HFF-Myc (cell line): ENCODE results near the gene TMEM138.

Source experiments
- DNase-seq: peaks from one replicate; pipeline ENCODE4 v3.0.0-alpha.2; 2011; ENCODE audit warnings: low read depth; ENCODE audit errors: extremely low read depth
- H3K4me3 ChIP-seq: replicated peaks from 2 replicates; pipeline ENCODE4 v1.5.1; 2011; ENCODE audit warnings: low read depth, mild to moderate bottlenecking, control low read depth, low read length
- TF ChIP-seq, protein P1 (sequence below): IDR thresholded peaks from 2 replicates; pipeline ENCODE4 v1.5.1; 2012; ENCODE audit warnings: mild to moderate bottlenecking, low read depth, low read length, control low read depth; ENCODE audit errors: missing control alignments

The TMEM138 gene

DNA sequence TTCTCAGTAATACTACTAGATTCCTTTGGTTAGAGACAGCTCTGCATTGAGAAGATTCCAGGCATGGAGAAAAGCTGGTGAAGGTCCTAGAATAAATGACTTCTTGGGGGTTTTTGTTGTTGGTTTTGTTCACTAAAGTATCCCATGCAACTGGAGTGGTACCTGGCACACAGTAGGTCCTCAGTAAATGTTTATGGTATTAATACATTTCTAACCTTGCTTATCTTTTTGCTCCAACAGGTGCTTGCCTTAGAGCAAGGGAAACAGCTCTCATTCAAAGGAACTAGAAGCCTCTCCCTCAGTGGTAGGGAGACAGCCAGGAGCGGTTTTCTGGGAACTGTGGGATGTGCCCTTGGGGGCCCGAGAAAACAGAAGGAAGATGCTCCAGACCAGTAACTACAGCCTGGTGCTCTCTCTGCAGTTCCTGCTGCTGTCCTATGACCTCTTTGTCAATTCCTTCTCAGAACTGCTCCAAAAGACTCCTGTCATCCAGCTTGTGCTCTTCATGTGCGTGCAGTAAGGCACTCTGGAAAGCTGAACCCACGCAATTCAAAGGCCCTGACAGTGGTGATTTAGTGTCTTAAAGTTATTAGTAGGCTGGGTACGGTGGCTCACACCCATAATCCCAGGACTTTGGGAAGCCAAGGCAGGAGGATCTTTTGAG lies 2.0 kb downstream of the TMEM138 start:
- TF ChIP-seq, protein P1, sequence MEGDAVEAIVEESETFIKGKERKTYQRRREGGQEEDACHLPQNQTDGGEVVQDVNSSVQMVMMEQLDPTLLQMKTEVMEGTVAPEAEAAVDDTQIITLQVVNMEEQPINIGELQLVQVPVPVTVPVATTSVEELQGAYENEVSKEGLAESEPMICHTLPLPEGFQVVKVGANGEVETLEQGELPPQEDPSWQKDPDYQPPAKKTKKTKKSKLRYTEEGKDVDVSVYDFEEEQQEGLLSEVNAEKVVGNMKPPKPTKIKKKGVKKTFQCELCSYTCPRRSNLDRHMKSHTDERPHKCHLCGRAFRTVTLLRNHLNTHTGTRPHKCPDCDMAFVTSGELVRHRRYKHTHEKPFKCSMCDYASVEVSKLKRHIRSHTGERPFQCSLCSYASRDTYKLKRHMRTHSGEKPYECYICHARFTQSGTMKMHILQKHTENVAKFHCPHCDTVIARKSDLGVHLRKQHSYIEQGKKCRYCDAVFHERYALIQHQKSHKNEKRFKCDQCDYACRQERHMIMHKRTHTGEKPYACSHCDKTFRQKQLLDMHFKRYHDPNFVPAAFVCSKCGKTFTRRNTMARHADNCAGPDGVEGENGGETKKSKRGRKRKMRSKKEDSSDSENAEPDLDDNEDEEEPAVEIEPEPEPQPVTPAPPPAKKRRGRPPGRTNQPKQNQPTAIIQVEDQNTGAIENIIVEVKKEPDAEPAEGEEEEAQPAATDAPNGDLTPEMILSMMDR, result no peak
- H3K4me3 ChIP-seq, result no peak overlapping the region

DNA sequence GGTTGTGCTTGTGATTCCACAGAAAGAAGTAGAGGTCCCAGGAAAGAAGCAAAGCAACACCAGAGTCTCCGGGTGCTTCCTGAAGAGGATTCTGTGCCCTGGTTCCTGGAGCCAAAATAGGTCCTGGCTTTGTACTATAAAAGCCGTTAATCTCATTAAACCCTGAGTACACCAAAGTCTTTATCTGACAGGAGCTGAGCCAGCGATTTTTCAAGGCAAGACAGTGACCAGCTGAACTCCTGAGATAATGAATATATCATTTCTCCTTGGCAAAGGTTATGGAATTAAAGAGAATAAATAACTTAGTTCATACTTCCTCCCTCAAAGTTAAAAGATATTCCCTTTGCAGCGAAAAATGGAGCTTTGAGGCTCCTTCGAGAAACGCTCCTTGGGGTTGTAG lies 5.2 kb downstream of the TMEM138 start:
- no peak for DNase-seq
- TF ChIP-seq, protein P1, result no peak
- H3K4me3 ChIP-seq, result no peak overlapping the region

More for the DNA sequence above, 2.0 kb downstream of the TMEM138 start:
- no peak for DNase-seq

DNA sequence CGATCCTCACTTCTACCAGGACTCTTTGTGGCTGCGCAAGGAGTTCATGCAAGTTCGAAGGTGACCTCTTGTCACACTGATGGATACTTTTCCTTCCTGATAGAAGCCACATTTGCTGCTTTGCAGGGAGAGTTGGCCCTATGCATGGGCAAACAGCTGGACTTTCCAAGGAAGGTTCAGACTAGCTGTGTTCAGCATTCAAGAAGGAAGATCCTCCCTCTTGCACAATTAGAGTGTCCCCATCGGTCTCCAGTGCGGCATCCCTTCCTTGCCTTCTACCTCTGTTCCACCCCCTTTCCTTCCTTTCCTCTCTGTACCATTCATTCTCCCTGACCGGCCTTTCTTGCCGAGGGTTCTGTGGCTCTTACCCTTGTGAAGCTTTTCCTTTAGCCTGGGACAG lies 6.5 kb downstream of the TMEM138 start:
- no peak overlapping the region for H3K4me3 ChIP-seq
- TF ChIP-seq, protein P1, result no peak
- no peak for DNase-seq

DNA sequence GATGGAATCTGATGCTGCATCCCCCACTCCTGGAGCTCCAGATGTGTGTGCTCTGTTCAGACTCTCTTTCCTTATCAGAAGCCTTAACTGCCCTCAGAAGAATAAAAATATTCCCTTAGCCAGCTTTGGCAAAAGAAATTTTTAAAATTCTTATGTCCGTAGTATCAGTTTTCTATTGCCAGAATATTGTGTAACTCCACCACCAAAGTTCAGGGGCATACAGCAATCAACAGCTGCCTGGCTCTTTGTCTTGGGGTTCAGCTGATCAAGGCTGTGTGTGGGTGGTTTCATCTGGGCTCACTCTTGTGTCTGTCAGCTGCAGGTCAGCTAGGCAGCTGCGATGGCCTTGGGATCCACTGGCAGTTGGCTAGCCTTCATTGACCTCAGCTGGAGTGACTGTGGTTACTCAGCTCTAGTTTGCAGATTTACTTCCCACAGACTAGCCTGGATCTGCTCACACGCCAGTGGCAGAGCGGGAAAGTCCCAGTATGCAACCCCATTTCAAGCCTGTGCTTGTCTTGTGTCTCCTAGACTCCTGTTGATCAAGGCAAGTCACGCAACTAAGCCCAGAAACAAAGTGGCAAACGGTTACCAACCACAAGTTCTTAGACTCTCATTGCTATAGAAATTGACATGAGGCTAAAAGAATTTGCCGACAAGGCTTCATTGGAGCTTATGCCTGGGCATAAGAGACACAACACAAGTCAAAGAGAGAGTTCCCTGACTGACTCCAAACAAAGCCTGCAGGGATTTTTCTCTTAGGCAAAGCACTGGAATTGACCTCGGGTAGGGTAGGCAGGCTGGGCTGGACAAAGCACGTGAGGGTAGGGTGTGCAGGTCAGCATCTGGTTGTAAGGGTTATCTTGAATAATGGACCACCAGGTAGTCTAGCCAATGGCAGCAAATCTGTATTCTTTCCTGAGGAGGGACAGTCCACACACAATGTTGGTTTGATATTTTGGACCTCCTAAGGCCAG lies 7.5 kb downstream of the TMEM138 start:
- TF ChIP-seq, protein P1, result no peak
- DNase-seq, result no peak
- H3K4me3 ChIP-seq, result no peak overlapping the region

DNA sequence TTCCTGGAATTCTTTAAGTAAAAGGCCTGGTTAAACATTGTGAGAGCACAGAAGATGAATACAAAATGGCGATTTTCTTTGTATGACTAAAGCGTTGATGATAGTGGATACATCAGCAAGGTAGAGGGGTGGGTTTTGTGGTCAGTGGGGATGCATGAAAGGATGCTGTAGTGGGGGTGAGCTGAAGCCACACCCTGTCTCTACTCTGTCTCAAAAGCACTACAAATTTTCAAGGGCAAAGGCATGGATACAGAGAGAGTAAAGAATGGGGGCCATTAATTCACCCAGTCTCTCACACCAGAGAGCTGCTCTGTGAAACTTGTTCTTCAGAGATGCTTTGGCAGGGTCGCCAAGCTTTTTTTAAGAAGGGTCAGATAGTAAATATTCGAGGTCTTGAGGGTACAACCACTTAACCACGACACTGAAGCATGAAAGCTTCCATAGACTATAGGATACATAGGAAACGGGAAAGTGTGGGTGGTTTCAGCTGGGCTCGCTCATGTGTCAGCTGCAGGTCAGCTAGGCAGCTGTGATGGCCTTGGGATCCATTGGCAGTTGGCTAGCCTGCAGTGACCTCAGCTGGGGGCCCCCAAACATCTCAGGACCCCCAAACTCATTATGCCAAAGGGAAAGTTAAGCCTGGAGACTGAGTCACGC lies 8.3 kb downstream of the TMEM138 start:
- no peak for DNase-seq
- TF ChIP-seq, protein P1, result no peak
- no peak overlapping the region for H3K4me3 ChIP-seq

DNA sequence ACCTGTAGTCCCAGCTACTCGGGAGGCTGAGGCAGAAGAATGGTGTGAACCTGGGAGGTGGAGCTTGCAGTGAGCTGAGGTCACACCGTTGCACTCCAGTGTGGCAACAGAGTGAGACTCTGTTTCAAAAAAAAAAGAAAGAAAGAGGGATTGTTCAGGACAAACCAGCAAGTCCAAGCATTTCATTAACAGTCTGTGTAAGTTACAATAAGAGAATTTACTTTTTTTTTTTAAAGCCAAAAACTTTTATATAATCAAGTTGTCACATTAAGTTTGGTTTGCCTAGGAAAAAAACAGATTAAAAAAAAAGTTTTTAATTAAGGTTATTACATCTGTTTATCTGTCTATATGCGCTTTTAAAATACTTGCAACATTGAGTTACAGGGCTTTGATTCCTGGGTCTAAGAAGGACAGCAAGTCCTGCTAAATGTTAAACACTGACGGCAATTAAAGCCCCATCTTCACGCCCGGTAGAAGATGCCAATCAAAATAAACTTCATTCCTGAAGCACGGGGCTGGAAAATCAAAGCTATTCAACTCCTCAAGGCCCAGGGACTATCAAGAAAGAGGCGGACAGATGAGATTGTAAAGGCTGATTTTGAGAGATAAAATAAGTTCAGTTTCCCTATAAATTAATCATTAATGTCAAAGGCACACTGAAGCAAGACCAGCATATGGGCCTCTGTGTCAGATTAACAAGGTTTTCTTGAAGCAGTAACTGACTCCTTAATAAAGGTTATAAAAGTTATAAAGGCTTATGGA lies 10.7 kb downstream of the TMEM138 start:
- no peak overlapping the region for H3K4me3 ChIP-seq
- no peak for DNase-seq
- TF ChIP-seq, protein P1, result no peak
